ENCODE data around the gene ECD. TPM values are rescaled to one million over a fixed set of nuclear protein-coding genes. Genes with fewer than 3 reads are reported as not detected.

The ECD gene
- polyA plus RNA-seq, 2 of the 4 experiments (the other 2 are of a cell fraction) = 26.5 to 53.6 TPM

DNA sequence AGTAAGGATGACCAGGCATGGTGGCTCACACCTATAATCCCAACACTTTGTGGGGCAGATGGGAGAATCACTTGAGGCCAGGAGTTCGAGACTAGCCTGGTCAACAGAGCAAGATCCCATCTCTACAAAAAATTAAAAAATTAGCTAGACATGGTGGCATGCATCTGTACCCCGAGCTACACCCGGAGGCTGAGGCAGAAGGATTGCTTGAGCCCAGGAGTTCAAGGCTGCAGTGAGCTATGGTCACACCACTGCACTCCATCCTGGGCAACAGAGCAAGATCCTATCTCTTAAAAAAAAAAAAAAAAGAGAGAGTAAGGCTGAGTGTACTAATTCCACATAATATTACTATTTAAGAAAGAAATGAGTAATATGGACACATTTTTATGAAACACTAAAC, 75.0 kb downstream of the ECD start (continued):
- TF ChIP-seq, protein P1, sequence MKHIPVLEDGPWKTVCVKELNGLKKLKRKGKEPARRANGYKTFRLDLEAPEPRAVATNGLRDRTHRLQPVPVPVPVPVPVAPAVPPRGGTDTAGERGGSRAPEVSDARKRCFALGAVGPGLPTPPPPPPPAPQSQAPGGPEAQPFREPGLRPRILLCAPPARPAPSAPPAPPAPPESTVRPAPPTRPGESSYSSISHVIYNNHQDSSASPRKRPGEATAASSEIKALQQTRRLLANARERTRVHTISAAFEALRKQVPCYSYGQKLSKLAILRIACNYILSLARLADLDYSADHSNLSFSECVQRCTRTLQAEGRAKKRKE (CRISPR knock-in tag; IDR thresholded peaks at IDR 0.05; ENCODE audit: low read depth) = no peak
- TF ChIP-seq NFE2L2 (conservative IDR thresholded peaks at IDR 0.05; ENCODE audit: low read length) = no peak

DNA sequence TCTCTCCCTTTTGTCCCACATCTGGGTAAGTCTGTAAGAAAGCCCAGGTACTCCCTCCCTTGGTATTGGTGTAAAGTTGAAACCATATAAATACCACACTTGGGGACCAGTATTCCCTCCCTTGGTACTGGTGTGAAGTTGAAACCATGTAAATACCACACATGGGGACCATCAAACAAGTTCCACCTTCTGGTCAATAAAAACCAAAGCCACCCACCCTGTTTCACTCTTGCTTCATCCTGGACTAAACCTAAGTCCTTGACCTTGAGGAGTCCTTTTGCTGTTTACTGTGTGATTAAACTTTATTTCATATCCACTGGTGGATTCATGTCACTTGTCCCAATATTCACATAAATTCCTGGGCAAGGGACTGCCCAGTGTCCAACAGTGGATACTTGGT, 79.5 kb downstream of the ECD start:
- Histone ChIP-seq H3K4me3 (no peak overlapping the region), H3K9me3 (no peaks in the 10 kb centered on the region), H3K4me2 (no peak overlapping the region), H3K4me1 (peaks cover 6% of the 10 kb centered on the region; the same call in 1 of the 3 replicates), H3K27ac (no peak overlapping the region)
- no peak for FAIRE-seq
- TF ChIP-seq BHLHE40 (IDR thresholded peaks at IDR 0.05; ENCODE audit: low read depth, low read length) (no peak), JUNB (IDR thresholded peaks at IDR 0.05) (no peak), HOXB5 (CRISPR knock-in tag; IDR thresholded peaks at IDR 0.05) (no peak)
- TF ChIP-seq, protein P2, sequence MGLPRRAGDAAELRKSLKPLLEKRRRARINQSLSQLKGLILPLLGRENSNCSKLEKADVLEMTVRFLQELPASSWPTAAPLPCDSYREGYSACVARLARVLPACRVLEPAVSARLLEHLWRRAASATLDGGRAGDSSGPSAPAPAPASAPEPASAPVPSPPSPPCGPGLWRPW (IDR thresholded peaks at IDR 0.05) = no peak
- CTCF ChIA-PET = interaction anchor here (1.0 to 1.6 kb wide), 3 partner anchors 9 to 724 kb away, joined by 3 read pairs; no protein-coding TSS in a partner anchor
- DNase-seq (ENCODE audit: low read depth in 1 of 2, low spot score in 1 of 2) = no peak
- POLR2A ChIA-PET = no interaction called here
- no peak for ATAC-seq

DNA sequence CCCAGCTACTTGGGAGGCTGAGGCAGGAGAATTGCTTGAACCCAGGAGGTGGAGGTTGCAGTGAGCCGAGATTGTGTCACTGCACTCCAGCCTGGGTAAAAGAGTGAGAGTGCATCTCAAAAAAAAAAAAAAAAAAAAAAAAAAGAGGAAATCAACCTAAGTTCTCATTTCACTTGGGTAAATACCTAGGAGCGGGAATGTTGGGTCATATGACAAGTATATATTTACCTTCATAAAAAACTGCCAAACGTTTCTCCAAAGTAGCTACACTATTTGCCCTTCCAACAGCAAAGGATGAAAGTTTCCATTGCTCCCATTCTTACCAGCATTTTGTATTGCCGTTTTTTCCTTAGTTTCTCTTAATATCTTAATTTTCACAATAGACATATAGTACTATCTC, 81.0 kb downstream of the ECD start:
- TF ChIP-seq ZC3H11A (IDR thresholded peaks at IDR 0.05) (no peak), CHD4 (IDR thresholded peaks at IDR 0.05; ENCODE audit: borderline replicate concordance) (no peak), ZFP36 (IDR thresholded peaks at IDR 0.05; ENCODE audit: borderline replicate concordance, partially characterized antibody) (no peak), ESRRA (IDR thresholded peaks at IDR 0.05; ENCODE audit: borderline replicate concordance, low read length) (no peak), EHMT2 (IDR thresholded peaks at IDR 0.05; ENCODE audit: low read depth) (no peak), MAZ (IDR thresholded peaks at IDR 0.05; ENCODE audit: borderline replicate concordance, low read depth, low read length) (no peak), FOXS1 (CRISPR knock-in tag; IDR thresholded peaks at IDR 0.05) (no peak), TFCP2L1 (CRISPR knock-in tag; IDR thresholded peaks at IDR 0.05) (no peak), HEYL (CRISPR knock-in tag; IDR thresholded peaks at IDR 0.05) (no peak), HOXB5 (CRISPR knock-in tag; IDR thresholded peaks at IDR 0.05) (no peak), FOSL2 (IDR thresholded peaks at IDR 0.05) (no peak), FOSL2 (CRISPR knock-in tag; IDR thresholded peaks at IDR 0.05) (no peak)
- TF ChIP-seq, protein P3, sequence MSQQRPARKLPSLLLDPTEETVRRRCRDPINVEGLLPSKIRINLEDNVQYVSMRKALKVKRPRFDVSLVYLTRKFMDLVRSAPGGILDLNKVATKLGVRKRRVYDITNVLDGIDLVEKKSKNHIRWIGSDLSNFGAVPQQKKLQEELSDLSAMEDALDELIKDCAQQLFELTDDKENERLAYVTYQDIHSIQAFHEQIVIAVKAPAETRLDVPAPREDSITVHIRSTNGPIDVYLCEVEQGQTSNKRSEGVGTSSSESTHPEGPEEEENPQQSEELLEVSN (IDR thresholded peaks at IDR 0.05; ENCODE audit: borderline replicate concordance, low read depth) = no peak
- 79% methylated on average over 4 of the region's 4 CpGs for WGBS (ENCODE audit: missing lambda C conversion rate)
- FAIRE-seq = no peak
- Histone ChIP-seq H3K4me2 (no peak overlapping the region), H3K9me3 (no peaks in the 10 kb centered on the region), H3K4me1 (0 out of 3 replicates have a peak, but pooled peaks cover 6% of the 10 kb centered on the region), H3K4me3 (no peak overlapping the region), H3K27ac (no peak overlapping the region)
- CTCF ChIA-PET = interaction anchor here (0.7 to 1.7 kb wide), 3 partner anchors 9 to 280 kb away, joined by 3 to 9 read pairs (median 6); no protein-coding TSS in a partner anchor
- no peak for ATAC-seq
- POLR2A ChIA-PET = no interaction called here
- no peak for DNase-seq (ENCODE audit: low read depth in 1 of 2, low spot score in 1 of 2)

DNA sequence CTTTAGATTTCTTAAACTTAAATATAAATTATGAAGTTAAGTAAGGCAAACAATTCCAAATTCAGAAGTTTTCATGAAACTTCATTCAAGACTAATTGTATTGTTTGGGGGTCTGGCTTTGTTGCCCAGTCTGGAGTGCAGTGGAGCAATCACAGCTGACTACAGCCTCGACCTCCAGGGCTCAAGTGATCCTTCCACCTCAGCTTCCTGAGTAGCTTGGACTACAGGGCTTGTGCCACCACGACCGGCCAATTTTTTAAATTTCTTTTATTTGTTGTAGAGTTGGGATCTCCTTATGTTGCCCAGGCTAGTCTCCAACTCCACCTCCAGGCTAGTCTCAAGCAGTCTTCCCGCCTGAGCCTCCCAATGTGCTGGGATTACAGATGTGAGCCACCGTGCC, 83.6 kb downstream of the ECD start:
- DNase-seq (ENCODE audit: low read depth in 1 of 2, low spot score in 1 of 2) (no peak), FAIRE-seq (no peak), ATAC-seq (no peak)
- ChIA-PET CTCF (interaction anchor here (0.9 to 1.5 kb wide), 2 partner anchors 12 to 13 kb away, joined by 3 to 4 read pairs; partner anchors contain the start of gene P4HA1), POLR2A (no interaction called here)
- Histone ChIP-seq H3K4me3 (no peak overlapping the region), H3K4me2 (no peak overlapping the region), H3K4me1 (0 out of 3 replicates have a peak, but pooled peaks cover 6% of the 10 kb centered on the region), H3K9me3 (no peaks in the 10 kb centered on the region), H3K27ac (no peak overlapping the region)
- 91% methylated on average over 5 of the region's 5 CpGs for WGBS (ENCODE audit: missing lambda C conversion rate)
- TF ChIP-seq FOSL2 (IDR thresholded peaks at IDR 0.05) (no peak), FOSL2 (CRISPR knock-in tag; IDR thresholded peaks at IDR 0.05) (no peak), CEBPB (IDR thresholded peaks at IDR 0.05) (no peak), HEYL (CRISPR knock-in tag; IDR thresholded peaks at IDR 0.05) (no peak), ZNF302 (CRISPR knock-in tag; IDR thresholded peaks at IDR 0.05) (no peak), HOXB13 (CRISPR knock-in tag; IDR thresholded peaks at IDR 0.05; ENCODE audit: low read depth) (no peak), RCOR1 (IDR thresholded peaks at IDR 0.05; ENCODE audit: low read depth, low read length) (no peak), RARB (CRISPR knock-in tag; IDR thresholded peaks at IDR 0.05) (no peak), POLR2A (IDR thresholded peaks at IDR 0.05; ENCODE audit: low read length) (no peak), TFCP2L1 (CRISPR knock-in tag; IDR thresholded peaks at IDR 0.05) (no peak), PHF8 (IDR thresholded peaks at IDR 0.05; ENCODE audit: borderline replicate concordance, low read depth) (no peak), NR3C1 (IDR thresholded peaks at IDR 0.05) (no peak)
- TF ChIP-seq, protein P4, sequence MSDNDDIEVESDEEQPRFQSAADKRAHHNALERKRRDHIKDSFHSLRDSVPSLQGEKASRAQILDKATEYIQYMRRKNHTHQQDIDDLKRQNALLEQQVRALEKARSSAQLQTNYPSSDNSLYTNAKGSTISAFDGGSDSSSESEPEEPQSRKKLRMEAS (IDR thresholded peaks at IDR 0.05) = no peak
- TF ChIP-seq, protein P5, sequence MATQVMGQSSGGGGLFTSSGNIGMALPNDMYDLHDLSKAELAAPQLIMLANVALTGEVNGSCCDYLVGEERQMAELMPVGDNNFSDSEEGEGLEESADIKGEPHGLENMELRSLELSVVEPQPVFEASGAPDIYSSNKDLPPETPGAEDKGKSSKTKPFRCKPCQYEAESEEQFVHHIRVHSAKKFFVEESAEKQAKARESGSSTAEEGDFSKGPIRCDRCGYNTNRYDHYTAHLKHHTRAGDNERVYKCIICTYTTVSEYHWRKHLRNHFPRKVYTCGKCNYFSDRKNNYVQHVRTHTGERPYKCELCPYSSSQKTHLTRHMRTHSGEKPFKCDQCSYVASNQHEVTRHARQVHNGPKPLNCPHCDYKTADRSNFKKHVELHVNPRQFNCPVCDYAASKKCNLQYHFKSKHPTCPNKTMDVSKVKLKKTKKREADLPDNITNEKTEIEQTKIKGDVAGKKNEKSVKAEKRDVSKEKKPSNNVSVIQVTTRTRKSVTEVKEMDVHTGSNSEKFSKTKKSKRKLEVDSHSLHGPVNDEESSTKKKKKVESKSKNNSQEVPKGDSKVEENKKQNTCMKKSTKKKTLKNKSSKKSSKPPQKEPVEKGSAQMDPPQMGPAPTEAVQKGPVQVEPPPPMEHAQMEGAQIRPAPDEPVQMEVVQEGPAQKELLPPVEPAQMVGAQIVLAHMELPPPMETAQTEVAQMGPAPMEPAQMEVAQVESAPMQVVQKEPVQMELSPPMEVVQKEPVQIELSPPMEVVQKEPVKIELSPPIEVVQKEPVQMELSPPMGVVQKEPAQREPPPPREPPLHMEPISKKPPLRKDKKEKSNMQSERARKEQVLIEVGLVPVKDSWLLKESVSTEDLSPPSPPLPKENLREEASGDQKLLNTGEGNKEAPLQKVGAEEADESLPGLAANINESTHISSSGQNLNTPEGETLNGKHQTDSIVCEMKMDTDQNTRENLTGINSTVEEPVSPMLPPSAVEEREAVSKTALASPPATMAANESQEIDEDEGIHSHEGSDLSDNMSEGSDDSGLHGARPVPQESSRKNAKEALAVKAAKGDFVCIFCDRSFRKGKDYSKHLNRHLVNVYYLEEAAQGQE (IDR thresholded peaks at IDR 0.05) = no peak
- TF ChIP-seq, protein P3 (IDR thresholded peaks at IDR 0.05; ENCODE audit: borderline replicate concordance, low read depth) = no peak
